NCI-H2171 (cell line): Measurements from ENCODE around the gene HOXD4.

ENCODE experiments used
- DNase-seq: peaks from one replicate; lab custom pipeline; 2025; lab: John Stamatoyannopoulos, UW

Gene HOXD4

DNA sequence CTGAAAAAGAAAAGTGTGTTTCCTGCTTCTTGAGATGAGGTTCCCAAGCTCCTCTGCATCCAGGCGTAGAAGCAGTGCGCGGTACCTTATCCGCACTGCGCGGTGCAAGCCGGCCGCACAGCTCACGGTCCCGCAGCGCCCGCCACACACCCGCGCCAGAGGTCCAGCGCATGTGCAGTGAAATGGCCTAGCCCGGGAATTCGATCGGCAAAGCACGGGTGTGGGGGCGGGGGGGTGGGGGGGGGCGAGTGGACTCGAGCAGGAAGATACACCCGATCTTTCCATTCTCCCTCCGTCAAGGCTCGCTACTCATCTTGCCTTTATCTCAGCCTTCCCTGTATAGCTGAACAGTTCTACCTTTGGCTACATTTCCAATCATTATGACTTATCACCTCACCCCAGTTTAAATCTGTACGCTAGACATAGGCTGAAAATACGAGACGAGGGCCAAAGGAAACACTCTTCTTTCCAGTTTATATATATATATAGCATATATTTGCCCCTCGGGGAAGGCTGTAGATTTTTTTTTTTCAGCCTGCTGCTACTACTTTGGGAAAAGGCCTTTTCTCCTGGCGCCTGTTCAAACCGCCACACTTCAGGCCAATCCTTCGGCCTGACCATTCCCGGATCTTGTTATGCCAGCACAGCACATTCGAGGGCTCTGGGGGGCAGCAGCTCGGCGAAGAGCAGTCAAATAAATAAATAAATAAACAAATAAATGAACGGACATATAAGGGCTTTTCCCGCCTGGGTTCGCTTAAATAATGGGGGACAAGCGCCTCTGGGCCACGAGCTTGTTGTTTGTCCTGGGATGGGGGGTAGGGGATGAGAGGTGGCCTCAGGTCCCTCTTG is 11.5 kb upstream of the HOXD4 start:
- no peak for DNase-seq

DNA sequence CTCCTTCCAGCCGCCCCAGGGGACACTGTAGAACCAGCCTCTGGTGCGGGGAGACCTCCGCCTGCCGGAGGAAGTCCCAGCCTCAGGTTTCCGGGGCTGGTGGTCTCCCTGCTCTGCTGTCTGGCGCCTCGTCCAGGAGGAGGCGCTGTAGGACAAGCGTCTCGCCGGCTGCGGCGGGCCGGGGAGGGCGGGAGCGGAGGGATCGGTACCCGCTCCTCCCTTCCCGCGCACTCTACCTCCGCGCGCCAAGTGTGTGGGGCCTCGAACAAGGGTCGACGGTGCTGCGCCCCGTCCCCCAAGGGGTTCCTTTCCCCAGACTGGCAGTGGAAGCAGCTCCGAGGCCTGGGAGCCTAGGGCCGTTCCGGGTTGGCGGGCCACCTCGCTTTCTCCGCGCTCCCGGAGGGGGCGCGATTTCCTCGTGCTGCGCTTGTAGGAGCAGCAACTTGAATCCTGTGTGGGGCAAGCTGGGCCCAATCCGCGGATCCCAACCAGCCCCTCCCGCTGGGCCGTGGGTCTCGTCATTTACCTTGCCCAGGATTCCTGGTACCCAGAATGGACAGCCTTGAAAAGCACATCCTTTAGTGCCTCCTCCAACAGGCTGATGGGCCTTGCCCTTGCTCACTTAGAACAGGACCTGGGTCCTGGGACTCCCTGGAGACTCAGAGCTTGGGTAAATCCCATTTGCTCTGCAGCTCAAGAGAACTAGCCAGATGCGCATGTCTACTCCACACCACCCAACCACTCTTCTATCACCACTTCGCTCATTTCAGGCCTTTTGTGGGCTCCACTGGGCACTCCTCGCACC is 10.6 kb upstream of the HOXD4 start:
- DNase-seq = peak; percentile 88

- DNase-seq = no peak
These were observed 9.1 kb upstream of the HOXD4 start for GRCh38 chr2:176142281-176142680.

DNA sequence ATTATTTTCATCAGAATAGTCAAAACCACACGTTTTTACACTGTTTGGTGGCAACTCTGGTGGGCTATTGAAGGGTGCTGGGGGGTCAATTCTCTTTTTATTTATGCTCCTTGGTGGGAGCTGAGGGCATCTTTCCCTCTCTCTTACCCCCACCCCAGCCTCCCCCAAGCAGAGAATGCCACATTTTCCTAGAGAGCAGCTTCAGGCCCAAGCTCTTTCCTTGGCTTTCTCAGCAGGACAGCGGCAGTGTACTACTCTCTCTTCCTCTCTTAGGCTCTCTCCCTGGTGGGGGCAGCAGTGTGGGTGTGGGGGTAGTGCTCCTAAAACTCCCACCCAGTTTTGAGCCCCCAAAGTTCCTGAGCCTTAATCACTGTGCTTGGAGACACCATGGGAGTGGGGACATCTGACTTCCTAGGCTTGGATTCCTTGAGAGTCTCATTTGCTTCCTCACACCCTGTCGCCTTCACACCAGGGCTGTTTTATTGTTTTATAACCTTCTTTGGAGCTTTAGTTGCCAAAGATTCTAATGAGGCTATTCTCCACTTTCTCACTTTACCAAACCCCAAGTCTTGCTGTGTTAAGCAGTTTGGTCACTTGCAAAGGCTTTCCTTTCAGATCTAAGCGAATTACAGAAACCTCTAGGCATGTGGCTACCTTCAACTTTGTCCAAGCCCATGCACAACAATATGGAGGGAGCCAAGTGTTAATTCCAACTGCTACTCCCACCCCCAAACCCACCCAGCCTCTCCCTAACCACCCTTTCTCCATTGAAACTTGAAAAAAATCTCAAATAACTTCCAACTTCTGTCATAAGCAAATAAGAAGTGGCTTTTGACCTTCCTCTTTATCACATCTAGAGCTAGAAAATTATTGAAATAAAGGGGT is 6.0 kb upstream of the HOXD4 start:
- no peak for DNase-seq

GRCh38 chr2:176146101-176146500 is 5.2 kb upstream of the HOXD4 start:
- DNase-seq = no peak

DNA sequence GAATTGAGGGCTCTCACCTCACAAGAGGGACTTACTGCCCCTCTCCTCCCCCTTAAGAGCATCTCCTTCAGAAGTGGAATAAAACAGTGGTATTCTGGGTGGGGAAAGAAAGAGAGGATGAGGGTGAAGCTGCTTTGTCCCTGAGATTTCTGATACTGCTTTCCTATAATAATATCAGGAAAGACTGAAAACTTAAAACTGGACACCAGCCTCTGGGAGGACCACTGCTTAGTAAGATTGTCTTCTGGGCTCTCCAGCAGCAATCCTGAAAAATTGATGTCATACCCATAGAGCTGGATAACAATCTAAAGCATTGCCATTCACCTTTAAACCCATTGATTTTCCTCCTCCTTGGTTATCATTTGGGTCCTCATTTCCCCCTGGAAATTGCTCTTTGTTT is 4.7 kb upstream of the HOXD4 start:
- DNase-seq = no peak

- no peak for DNase-seq
These were observed 4.0 kb upstream of the HOXD4 start for GRCh38 chr2:176147210-176147799.

DNA sequence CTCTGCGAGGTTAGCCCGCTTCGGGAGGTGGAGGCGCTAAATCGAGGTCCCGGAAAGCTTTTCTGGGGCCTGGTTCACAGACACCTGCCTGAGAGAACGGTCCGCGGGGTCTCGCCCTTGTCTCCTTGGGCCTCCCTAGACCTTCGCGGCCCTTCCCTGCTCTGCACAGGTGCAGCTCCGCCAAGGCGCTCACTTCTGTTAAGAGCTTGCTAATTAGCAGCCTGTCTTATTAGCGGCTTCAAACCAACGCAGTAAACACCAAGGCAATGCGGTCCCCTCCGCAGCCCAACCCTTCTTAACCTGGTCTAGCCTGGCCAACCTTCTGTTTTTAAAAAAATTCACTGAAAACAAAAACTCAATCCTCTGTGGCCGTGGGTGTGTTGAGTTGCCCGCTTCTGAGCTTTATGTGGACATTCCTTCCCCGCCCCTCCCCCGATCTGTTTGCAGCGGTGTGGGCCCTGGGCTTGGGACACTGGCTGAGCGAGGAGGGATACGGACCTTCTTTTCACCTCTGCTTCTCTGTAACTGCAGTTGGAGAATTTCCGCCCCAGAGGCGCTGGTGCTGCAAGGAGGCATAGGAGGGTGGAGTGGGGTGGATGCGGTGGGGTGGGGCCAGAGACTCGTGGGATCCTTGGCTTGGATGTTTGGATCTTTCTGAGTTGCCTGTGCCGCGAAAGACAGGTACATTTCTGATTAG is 3.4 kb upstream of the HOXD4 start:
- no peak for DNase-seq

DNA sequence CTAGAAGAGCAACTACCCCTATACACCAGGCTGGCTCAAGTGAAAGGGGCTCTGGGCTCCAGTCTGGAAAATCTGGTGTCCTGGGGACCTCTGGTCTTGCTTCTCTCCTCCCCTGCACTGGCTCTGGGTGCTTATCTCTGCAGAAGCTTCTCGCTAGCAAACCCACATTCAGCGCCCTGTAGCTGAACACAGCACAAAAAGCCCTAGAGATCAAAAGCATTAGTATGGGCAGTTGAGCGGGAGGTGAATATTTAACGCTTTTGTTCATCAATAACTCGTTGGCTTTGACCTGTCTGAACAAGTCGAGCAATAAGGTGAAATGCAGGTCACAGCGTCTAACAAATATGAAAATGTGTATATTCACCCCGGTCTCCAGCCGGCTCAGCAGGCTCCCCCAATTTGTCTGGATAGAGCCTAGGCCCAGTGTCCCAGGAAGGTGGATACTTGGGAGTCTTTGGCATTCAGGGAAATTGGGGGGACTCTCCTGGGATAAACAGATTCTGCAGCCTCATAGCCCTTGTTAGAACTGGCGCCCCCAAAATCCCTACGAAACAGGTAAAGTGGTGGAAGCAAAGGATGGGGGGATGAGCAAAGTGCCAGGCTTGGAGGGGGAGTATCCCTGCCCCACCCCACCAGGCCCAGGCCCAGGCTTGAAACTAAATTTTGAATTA is 2.5 kb upstream of the HOXD4 start:
- DNase-seq = no peak

DNA sequence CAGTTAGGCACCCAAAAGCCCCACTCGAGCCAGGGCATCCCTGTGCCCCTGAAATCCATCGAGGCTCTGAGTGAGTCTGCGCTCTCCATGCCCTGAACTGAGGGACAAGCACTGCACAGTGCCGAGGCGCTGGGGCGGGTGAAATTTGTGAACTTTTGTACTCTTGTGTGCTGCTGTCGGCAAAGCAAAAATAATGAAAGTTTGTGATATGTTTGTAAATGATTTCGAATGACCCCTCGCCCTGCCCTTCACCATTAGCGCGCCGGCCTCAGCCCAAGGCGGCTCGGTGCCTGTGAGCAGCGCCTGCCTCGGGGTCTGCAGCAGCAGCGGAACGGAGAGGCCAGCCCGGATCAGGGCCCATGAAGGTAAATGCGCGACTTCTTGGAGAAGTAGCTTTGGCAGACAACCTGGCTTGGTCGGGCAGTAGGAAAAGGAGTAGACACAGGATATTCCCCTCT is 1.8 kb upstream of the HOXD4 start:
- DNase-seq = no peak

- no peak for DNase-seq
These were observed 1.3 kb upstream of the HOXD4 start for GRCh38 chr2:176149939-176150583.

- DNase-seq = no peak
These were observed 537 bp upstream of the HOXD4 start for GRCh38 chr2:176150584-176151441.

DNA sequence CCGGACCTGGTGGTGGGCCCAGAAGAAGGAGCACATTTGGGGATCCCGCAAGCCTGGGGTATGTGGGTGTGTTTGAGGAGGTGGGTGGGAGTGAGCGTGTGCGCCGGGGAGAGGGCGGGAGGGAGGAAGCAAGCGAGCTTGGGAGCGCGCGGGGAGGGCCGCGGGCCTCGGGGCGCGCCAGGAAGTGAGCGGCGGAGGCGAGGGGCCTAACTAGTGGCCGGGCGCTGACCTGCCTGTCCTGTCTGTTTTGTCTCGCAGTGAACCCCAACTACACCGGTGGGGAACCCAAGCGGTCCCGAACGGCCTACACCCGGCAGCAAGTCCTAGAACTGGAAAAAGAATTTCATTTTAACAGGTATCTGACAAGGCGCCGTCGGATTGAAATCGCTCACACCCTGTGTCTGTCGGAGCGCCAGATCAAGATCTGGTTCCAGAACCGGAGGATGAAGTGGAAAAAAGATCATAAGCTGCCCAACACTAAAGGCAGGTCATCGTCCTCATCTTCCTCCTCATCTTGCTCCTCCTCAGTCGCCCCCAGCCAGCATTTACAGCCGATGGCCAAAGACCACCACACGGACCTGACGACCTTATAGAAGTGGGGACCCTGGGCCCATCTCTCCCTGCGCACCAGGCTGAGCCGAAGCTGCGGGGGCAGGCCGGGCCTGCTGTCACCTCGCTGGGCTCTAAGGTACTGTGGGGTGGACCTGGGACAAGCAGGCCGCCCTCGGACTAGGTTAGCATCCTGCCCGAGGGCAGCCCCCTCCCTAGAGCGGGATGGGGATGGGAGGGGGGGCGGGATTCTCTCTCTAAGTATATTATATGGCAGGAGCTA is 1.2 kb downstream of the HOXD4 start:
- DNase-seq = no peak

DNA sequence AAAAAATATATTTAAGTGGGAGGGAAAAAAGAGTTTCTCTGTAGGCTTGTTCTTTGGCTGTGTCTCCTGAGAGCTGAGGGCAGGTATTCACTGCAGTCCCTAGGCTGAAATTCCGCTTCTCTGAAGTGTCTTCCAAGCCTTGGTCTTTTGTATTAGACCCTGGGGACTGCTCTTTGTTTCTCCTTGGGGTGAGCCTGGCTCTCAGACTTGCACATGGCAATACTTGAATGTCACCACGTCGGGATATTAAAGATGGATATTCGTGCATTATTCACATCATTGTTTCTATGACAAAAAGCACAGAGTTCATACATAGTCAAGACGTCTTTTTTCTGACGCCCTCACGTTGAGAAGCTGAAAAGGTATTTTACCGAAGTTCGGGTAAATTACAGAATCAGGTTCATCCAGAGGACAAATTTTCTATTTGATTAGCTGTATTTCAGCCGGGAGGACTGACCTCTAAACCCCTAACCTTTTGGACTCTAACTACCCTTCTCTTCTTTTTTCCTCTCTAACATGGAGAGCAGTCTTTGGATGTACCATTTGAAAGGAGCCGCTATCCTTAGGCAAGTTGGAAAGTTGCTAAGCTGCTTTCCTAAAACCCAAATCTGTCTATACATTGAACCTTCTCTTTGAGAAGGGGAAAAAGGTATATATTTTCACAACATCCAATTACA is 3.4 kb downstream of the HOXD4 start:
- no peak for DNase-seq

GRCh38 chr2:176155356-176156044 is 4.2 kb downstream of the HOXD4 start:
- no peak for DNase-seq

DNA sequence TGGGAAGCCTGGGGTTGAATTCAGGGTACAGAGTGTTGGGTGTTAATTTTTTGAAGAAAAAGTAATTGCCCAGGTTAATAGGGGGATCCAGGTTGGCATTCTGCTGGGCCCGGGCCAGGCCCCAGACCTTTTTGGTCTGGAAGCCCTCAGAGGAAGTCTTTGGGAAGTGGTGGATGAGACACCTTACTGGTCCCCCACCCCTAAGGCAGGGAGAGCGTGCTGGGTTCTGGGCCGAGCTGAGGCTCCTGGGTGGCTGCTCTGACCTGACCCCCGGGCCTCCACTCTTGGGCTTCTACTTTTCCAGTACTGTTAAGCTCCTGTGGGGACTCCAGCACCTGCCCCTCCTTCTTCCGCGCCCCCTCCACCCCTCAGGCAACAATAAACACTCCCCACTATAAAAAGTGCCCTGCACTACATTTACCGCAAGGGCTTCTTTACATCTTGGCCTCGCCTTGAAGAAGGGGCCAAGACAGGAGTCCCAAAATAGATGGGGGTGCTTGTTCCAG is 5.0 kb downstream of the HOXD4 start:
- DNase-seq = no peak
